ENCODE results near the gene OR2A42.
"Not testable (repeated sequence)": the region's sequence is repeated elsewhere in the genome, so short reads cannot be mapped to it uniquely, and the experiment has no call there.

GRCh38 chr7:144178380-144179164 lies 60.8 kb downstream of the OR2A42 start:
- peak; percentile 46 for TF ChIP-seq RAD21 (IDR thresholded peaks at IDR 0.05; ENCODE audit: low read depth)
- not testable (repeated sequence) for TF ChIP-seq TCF12 (IDR thresholded peaks at IDR 0.05; ENCODE audit: low read depth); YY1 (IDR thresholded peaks at IDR 0.05; ENCODE audit: low read depth); EP300 (IDR thresholded peaks at IDR 0.05; ENCODE audit: borderline replicate concordance); REST (IDR thresholded peaks at IDR 0.05; ENCODE audit: low read depth); NFIC (IDR thresholded peaks at IDR 0.05); MAX (IDR thresholded peaks at IDR 0.05); CEBPB (IDR thresholded peaks at IDR 0.05); EGR1 (IDR thresholded peaks at IDR 0.05); CREB1 (IDR thresholded peaks at IDR 0.05; ENCODE audit: low read depth)

Data from Ishikawa (cell line).